Cerebellar nuclear complex (tissue), 1 donor: ENCODE results near the gene ABCC9.

ENCODE experiments used
- DNase-seq, 2 experiments: peaks; one replicate each; lab custom pipeline; 2025; lab: John Stamatoyannopoulos, UW

ABCC9 gene

GRCh38 chr12:21877293-21877982 is 63.8 kb downstream of the ABCC9 start:
- no peak for DNase-seq

GRCh38 chr12:21865846-21866245 is 75.4 kb downstream of the ABCC9 start:
- no peak for DNase-seq

GRCh38 chr12:21860534-21860933 is 80.7 kb downstream of the ABCC9 start:
- DNase-seq = no peak

GRCh38 chr12:21860128-21860527 is 81.1 kb downstream of the ABCC9 start:
- no peak for DNase-seq

- no peak for DNase-seq
Observed at GRCh38 chr12:21852251-21852650, 89.0 kb downstream of the ABCC9 start.

- no peak for DNase-seq
Observed at GRCh38 chr12:21851151-21851550, 90.1 kb downstream of the ABCC9 start.

- DNase-seq = no peak
Observed at GRCh38 chr12:21850419-21850818, 90.8 kb downstream of the ABCC9 start.

GRCh38 chr12:21849878-21850277 is 91.3 kb downstream of the ABCC9 start:
- no peak for DNase-seq

GRCh38 chr12:21848192-21848591 is 93.0 kb downstream of the ABCC9 start:
- DNase-seq = no peak

GRCh38 chr12:21843795-21844194 is 97.4 kb downstream of the ABCC9 start:
- no peak for DNase-seq

GRCh38 chr12:21839776-21840175 is 101.5 kb downstream of the ABCC9 start:
- DNase-seq = no peak

GRCh38 chr12:21837847-21838246 is 103.4 kb downstream of the ABCC9 start:
- DNase-seq = no peak

- no peak for DNase-seq
Observed at GRCh38 chr12:21831791-21832344, 109.4 kb downstream of the ABCC9 start.

- DNase-seq = no peak
Observed at GRCh38 chr12:21828779-21829178, 112.4 kb downstream of the ABCC9 start.

- DNase-seq = no peak
Observed at GRCh38 chr12:21828136-21828775, 113.0 kb downstream of the ABCC9 start.

- DNase-seq = no peak
Observed at GRCh38 chr12:21827083-21827482, 114.1 kb downstream of the ABCC9 start.

- DNase-seq = no peak
Observed at GRCh38 chr12:21826618-21826910, 114.7 kb downstream of the ABCC9 start.

- no peak for DNase-seq
Observed at GRCh38 chr12:21825886-21826617, 115.2 kb downstream of the ABCC9 start.

GRCh38 chr12:21823581-21823980 is 117.6 kb downstream of the ABCC9 start:
- DNase-seq = no peak

- DNase-seq = no peak
Observed at GRCh38 chr12:21819678-21820077, 121.5 kb downstream of the ABCC9 start.

GRCh38 chr12:21819236-21819635 is 122.0 kb downstream of the ABCC9 start:
- DNase-seq = no peak

GRCh38 chr12:21818627-21819026 is 122.6 kb downstream of the ABCC9 start:
- DNase-seq = no peak
